ENCODE data around the gene TMEM62.
A peak's percentile ranks its signal among the peaks of the same experiment; 100 is the strongest.
"Not testable (repeated sequence)": the region's sequence is repeated elsewhere in the genome, so short reads cannot be mapped to it uniquely, and the experiment has no call there.

TMEM62 gene

GRCh38 chr15:43125100-43125661 lies 8.2 kb upstream of the TMEM62 start:
- DNase-seq, result no peak

GRCh38 chr15:43126356-43126755 lies 7.0 kb upstream of the TMEM62 start:
- DNase-seq, result no peak

GRCh38 chr15:43127752-43128151 lies 5.6 kb upstream of the TMEM62 start:
- no peak for DNase-seq

GRCh38 chr15:43128174-43128979 lies 5.0 kb upstream of the TMEM62 start:
- not testable (repeated sequence) for DNase-seq

GRCh38 chr15:43128980-43129335 lies 4.4 kb upstream of the TMEM62 start:
- no peak for DNase-seq

- no peak for DNase-seq
These were observed 456 bp upstream of the TMEM62 start for GRCh38 chr15:43132830-43133429.

- no peak for DNase-seq
These were observed 810 bp downstream of the TMEM62 start for GRCh38 chr15:43134157-43134635.

- DNase-seq, result no peak
These were observed 2.0 kb downstream of the TMEM62 start for GRCh38 chr15:43135351-43135750.

- DNase-seq, result no peak
These were observed 10.0 kb downstream of the TMEM62 start for GRCh38 chr15:43143203-43143941.

GRCh38 chr15:43144512-43144911 lies 11.1 kb downstream of the TMEM62 start:
- no peak for DNase-seq

GRCh38 chr15:43146184-43146583 lies 12.8 kb downstream of the TMEM62 start:
- no peak for DNase-seq

- DNase-seq, result no peak
These were observed 17.0 kb downstream of the TMEM62 start for GRCh38 chr15:43150191-43150929.

GRCh38 chr15:43151688-43152087 lies 18.3 kb downstream of the TMEM62 start:
- DNase-seq, result no peak

GRCh38 chr15:43153269-43153668 lies 19.9 kb downstream of the TMEM62 start:
- DNase-seq, result no peak

- DNase-seq, result no peak
These were observed 32.5 kb downstream of the TMEM62 start for GRCh38 chr15:43165801-43166325.

- DNase-seq, result not testable (repeated sequence)
These were observed 33.9 kb downstream of the TMEM62 start for GRCh38 chr15:43167261-43167660.

- peak in 1 of 2 donors; percentile 16 for DNase-seq
These were observed 35.1 kb downstream of the TMEM62 start for GRCh38 chr15:43168192-43169107.

- no peak for DNase-seq
These were observed 36.5 kb downstream of the TMEM62 start for GRCh38 chr15:43169888-43170287.

- DNase-seq, result not testable (repeated sequence)
These were observed 42.4 kb downstream of the TMEM62 start for GRCh38 chr15:43175656-43176309.

- DNase-seq, result not testable (repeated sequence)
These were observed 43.8 kb downstream of the TMEM62 start for GRCh38 chr15:43177147-43177546.

- DNase-seq, result no peak
These were observed 49.9 kb downstream of the TMEM62 start for GRCh38 chr15:43183270-43183669.

Measured in hippocampal formation (tissue), 2 donors.